Bronchial epithelial cell (primary cell): ENCODE data around the gene TMPRSS11E. TPM values are rescaled to one million over a fixed set of nuclear protein-coding genes. Genes with fewer than 3 reads are reported as not detected.
A peak's percentile ranks its signal among the peaks of the same experiment; 100 is the strongest.

Experiments
- DNase-seq: peaks from one replicate; pipeline ENCODE4 v3.0.0-alpha.2; 2010; ENCODE audit warnings: low read depth
- FAIRE-seq: peaks from 2 replicates; lab custom pipeline; 2011; peaks lifted over from hg19 to GRCh38; lab: Jason Lieb, UNC
- H3K27me3 ChIP-seq: 2 replicates; pipeline ENCODE4 v1.5.1; 2011; ENCODE audit warnings: low read length; ENCODE audit not compliant: control insufficient read depth, insufficient read depth
- H3K36me3 ChIP-seq: 2 replicates; pipeline ENCODE4 v1.5.1; 2011; ENCODE audit warnings: low read length; ENCODE audit not compliant: control insufficient read depth, insufficient read depth
- H3K4me3 ChIP-seq: 2 replicates; pipeline ENCODE4 v1.5.1; 2011; ENCODE audit warnings: mild to moderate bottlenecking, low read depth, low read length, control low read depth
- CTCF ChIP-seq: IDR thresholded peaks from 2 replicates; pipeline ENCODE4 v1.5.1; 2011; ENCODE audit warnings: mild to moderate bottlenecking, moderate library complexity, low read length, control low read depth, inconsistent platforms; ENCODE audit not compliant: insufficient read depth, severe bottlenecking
- total RNA-seq: library from RNA; depleted of rRNA; stranded (reverse); fragments of >200 nt; gene quantifications from 2 replicates; pipeline ENCODE4 v1.2.1, GENCODE V29; 2014

Gene TMPRSS11E
- total RNA-seq, 1 donor from 2014 or later = 9.2 TPM

GRCh38 chr4:68451246-68452211 lies 4.3 kb downstream of the TMPRSS11E start:
- TF ChIP-seq CTCF = no peak
- FAIRE-seq (peak; percentile 72), DNase-seq (peak; percentile 86)
- no peaks in the 10 kb centered on the region for H3K27me3 ChIP-seq
- no peak overlapping the region for H3K4me3 ChIP-seq
- H3K36me3 ChIP-seq = no peaks in the 10 kb centered on the region

GRCh38 chr4:68460085-68460484 lies 12.8 kb downstream of the TMPRSS11E start:
- DNase-seq = no peak
- no peak for FAIRE-seq
- no peaks in the 10 kb centered on the region for H3K36me3 ChIP-seq

DNA sequence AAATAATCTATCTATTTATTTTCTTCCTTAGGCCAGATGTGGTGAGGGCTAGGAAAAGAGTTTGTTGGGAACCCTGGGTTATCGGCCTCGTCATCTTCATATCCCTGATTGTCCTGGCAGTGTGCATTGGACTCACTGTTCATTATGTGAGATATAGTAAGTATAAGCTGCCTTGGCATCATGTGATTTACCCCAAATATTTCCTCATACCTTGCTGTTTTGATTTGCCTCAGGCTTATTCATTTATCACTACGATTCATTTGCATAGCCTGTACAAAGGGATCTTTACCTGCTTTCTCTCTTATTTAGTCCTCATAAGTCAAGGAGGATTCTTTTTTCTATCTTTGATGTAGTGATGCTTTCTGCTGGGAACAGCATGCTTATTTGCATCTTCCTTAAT lies 14.5 kb downstream of the TMPRSS11E start:
- no peaks in the 10 kb centered on the region for H3K36me3 ChIP-seq
- no peak for TF ChIP-seq CTCF
- peak; percentile 60 for DNase-seq
- H3K4me3 ChIP-seq = no peak overlapping the region
- FAIRE-seq = no peak
- no peaks in the 10 kb centered on the region for H3K27me3 ChIP-seq

More at GRCh38 chr4:68460085-68460484, 12.8 kb downstream of the TMPRSS11E start:
- Histone ChIP-seq H3K4me3 (no peak overlapping the region), H3K27me3 (no peaks in the 10 kb centered on the region)
- no peak for TF ChIP-seq CTCF

DNA sequence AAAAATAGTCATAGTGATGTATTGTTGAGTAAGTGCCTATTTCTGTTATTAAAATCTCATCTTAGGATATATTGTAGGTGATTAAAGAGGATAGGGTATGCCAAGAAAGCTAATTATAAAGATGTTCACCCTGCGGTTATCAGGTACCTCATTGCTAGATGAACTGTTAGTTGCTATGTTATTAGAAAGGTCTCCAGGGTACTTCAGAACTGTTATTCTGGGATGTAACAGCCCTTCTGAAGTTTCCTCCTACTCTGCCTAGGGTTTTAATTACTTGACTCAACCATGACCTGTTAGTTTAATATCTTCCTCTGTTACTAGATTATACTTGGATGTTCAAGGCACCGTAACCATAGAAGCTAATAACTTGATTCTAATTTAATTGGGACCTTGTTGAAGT lies 15.4 kb downstream of the TMPRSS11E start:
- TF ChIP-seq CTCF = no peak
- FAIRE-seq = no peak
- no peak for DNase-seq
- H3K36me3 ChIP-seq = no peaks in the 10 kb centered on the region
- no peaks in the 10 kb centered on the region for H3K27me3 ChIP-seq
- no peak overlapping the region for H3K4me3 ChIP-seq

GRCh38 chr4:68463796-68464195 lies 16.5 kb downstream of the TMPRSS11E start:
- H3K4me3 ChIP-seq = no peak overlapping the region
- DNase-seq (peak; percentile 95), FAIRE-seq (no peak)
- TF ChIP-seq CTCF = no peak
- no peaks in the 10 kb centered on the region for H3K36me3 ChIP-seq
- no peaks in the 10 kb centered on the region for H3K27me3 ChIP-seq
